K562 (cell line): ENCODE data around the gene DHDH. TPM values are rescaled to one million over a fixed set of nuclear protein-coding genes. Genes with fewer than 3 reads are reported as not detected.

Source experiments
- E2F3 ChIP-seq: fragments of 250-450 bp; sonication (Bioruptor Pico); IDR thresholded peaks from 2 replicates; pipeline ENCODE4 v1.4.0; 2020; ENCODE audit warnings: mild to moderate bottlenecking
- FOXJ2 ChIP-seq: fragments of 200-800 bp; sonication (Bioruptor generic); IDR thresholded peaks from 2 replicates; pipeline ENCODE4 v1.6.1; 2016; ENCODE audit warnings: missing genetic modification characterization, missing compliant biosample characterization
- GATA2 ChIP-seq: sonication (generic); formaldehyde crosslinking; IDR thresholded peaks from 2 replicates; pipeline ENCODE4 v1.4.0; 2020; ENCODE audit warnings: mild to moderate bottlenecking, missing genetic modification reagents
- HNRNPK ChIP-seq: fragments of 200-400 bp; formaldehyde crosslinking; IDR thresholded peaks from one replicate; pipeline ENCODE4 v1.6.1; 2018; ENCODE audit warnings: mild to moderate bottlenecking, low read depth, low read length; ENCODE audit not compliant: poor library complexity, severe bottlenecking
- IRF2 ChIP-seq: sonication (generic); formaldehyde crosslinking; IDR thresholded peaks from 2 replicates; pipeline ENCODE4 v1.8.1; 2022; ENCODE audit warnings: mild to moderate bottlenecking, missing genetic modification reagents
- KLF10 ChIP-seq: fragments of 250-450 bp; sonication (Bioruptor Pico); IDR thresholded peaks from 2 replicates; pipeline ENCODE4 v1.6.1; 2021; ENCODE audit warnings: matching md5 sums
- NR2C1 ChIP-seq, 2 experiments: fragments of 450-650 bp; IDR thresholded peaks; 2 replicates each; pipeline ENCODE4 v1.6.1; 2017; ENCODE audit warnings: mild to moderate bottlenecking in 2 of 2, antibody characterized with exemption in 1 of 2, inconsistent platforms in 1 of 2, missing compliant biosample characterization in 1 of 2, missing genetic modification characterization in 1 of 2
- PHF8 ChIP-seq: fragments of 200-600 bp; sonication (generic); IDR thresholded peaks from 2 replicates; pipeline ENCODE4 v1.6.1; 2012; ENCODE audit warnings: mixed run types, mild to moderate bottlenecking, inconsistent platforms, low read length, moderate library complexity, borderline replicate concordance
- SOX6 ChIP-seq: fragments of 450-650 bp; IDR thresholded peaks from 2 replicates; pipeline ENCODE4 v1.6.1; 2014; ENCODE audit warnings: mild to moderate bottlenecking
- TBL1XR1 ChIP-seq, 2 experiments: IDR thresholded peaks; 2 replicates each; pipeline ENCODE4 v1.6.1; 2012; ENCODE audit warnings: improper control_type of control experiment in 2 of 2, low read length in 2 of 2, mild to moderate bottlenecking in 1 of 2
- ZFP1 ChIP-seq: fragments of 450-650 bp; formaldehyde crosslinking; IDR thresholded peaks from 2 replicates; pipeline ENCODE4 v1.4.0; 2020; ENCODE audit warnings: mild to moderate bottlenecking, mixed read lengths
- ZNF146 ChIP-seq: IDR thresholded peaks from one replicate; pipeline ENCODE4 v1.6.1; 2018; ENCODE audit warnings: missing compliant biosample characterization; ENCODE audit not compliant: unreplicated experiment
- ZNF174 ChIP-seq: fragments of 250-450 bp; sonication (Bioruptor Pico); IDR thresholded peaks from 2 replicates; pipeline ENCODE4 v1.4.0; 2020; ENCODE audit warnings: mild to moderate bottlenecking
- ZNF23 ChIP-seq: fragments of 250-450 bp; sonication (Bioruptor Pico); IDR thresholded peaks from 2 replicates; pipeline ENCODE4 v1.4.0; 2020; ENCODE audit warnings: mild to moderate bottlenecking
- ZNF274 ChIP-seq: IDR thresholded peaks from 2 replicates; pipeline ENCODE4 v1.6.1; 2011; ENCODE audit warnings: low read depth, mild to moderate bottlenecking, low read length, moderate library complexity, borderline replicate concordance
- ZNF644 ChIP-seq: fragments of 200-800 bp; sonication (Bioruptor generic); IDR thresholded peaks from 2 replicates; pipeline ENCODE4 v1.6.1; 2016; ENCODE audit warnings: low read depth, missing genetic modification characterization, missing compliant biosample characterization
- ZNF717 ChIP-seq: fragments of 250-450 bp; sonication (Bioruptor Pico); IDR thresholded peaks from 2 replicates; pipeline ENCODE4 v1.5.0; 2021
- ZNF830 ChIP-seq: fragments of 250-450 bp; sonication (Bioruptor Pico); IDR thresholded peaks from 2 replicates; pipeline ENCODE4 v1.5.0; 2021; ENCODE audit warnings: mild to moderate bottlenecking
- polyA plus RNA-seq, 8 experiments: library from polyadenylated mRNA; depleted of rRNA in 4 of 8; stranded (reverse) in 5 of 8; unstranded in 3 of 8; fragments of >200 nt; fragmentation: Nextera tagmentation in 2 of 8; fragmentation: Illumina TruSeq in 1 of 8; extraction: Ambion mirVana in 2 of 8; extraction: Trizol in 1 of 8; gene quantifications; 2 replicates each; pipeline versions ENCODE4 v1.2.1 to v1.2.3, GENCODE V29; 2011 to 2014; ENCODE audit warnings: inconsistent platforms in 1 of 8, missing spikeins in 1 of 8
- total RNA-seq, 7 experiments: library from RNA; depleted of rRNA in 6 of 7; stranded (reverse); fragments of >200 nt in 6 of 7; fragmentation: Illumina TruSeq in 2 of 7; extraction: Trizol in 2 of 7; gene quantifications; 2 replicates each; pipeline versions ENCODE4 v1.2.1 to v1.2.3, GENCODE V29; 2011 to 2021; ENCODE audit warnings: low replicate concordance in 1 of 7
- TF ChIP-seq, protein P1 (sequence below): fragments of 250-450 bp; sonication (Bioruptor Pico); IDR thresholded peaks from 2 replicates; pipeline ENCODE4 v1.8.0; 2021; ENCODE audit warnings: moderate library complexity, mild to moderate bottlenecking, inconsistent platforms
- TF ChIP-seq, protein P2 (sequence below): fragments of 250-450 bp; sonication (Bioruptor Pico); IDR thresholded peaks from 2 replicates; pipeline ENCODE4 v1.9.0; 2021; ENCODE audit warnings: mild to moderate bottlenecking

Gene DHDH
- total and polyA plus RNA-seq, 9 of the 15 experiments (the other 6 are each of a cell fraction or from before 2014, with no cell fraction given), result 0.37 to 1.9 (median 0.87) TPM

DNA sequence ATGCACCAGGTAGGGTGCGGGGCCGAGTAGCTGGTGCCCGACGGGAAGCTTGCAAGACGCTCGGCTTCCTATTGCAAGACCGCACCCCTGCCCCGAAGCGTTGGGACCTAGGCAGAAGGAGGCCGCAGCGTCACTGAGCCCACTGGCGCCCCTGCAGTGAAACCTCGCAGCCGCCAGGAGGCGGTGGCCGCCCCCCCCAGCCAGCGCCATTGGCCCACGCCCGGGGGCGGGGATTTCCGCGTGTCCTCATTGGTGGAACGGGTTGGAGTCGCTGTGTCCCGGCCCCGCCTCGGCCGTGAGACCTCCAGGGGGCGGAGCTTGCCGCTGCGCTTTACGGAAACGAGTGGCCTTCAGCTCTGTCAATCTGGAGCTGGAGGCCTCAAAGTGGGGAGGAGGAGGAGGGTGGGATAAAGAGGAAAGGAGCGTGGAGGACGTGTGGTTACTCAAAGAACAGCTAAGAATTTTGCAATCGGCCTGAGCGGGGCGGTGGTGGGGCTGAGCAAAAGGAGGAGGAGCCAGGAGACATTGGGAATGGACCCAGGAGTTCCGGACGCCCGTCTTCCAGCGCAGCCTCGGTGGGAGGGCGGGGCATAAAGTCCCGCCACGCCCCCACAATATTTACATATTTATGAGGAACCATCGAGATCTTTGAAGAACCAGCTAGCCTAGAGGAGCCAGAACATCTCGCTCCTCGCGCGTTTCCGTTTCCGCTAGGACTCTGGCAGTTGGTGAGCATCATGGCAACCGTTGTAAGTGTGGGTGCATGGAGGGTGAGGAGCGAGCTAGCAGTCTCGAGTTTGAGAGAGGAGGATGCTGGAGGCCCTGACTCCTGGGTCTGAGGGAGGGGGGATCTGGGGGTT lies 59.9 kb downstream of the DHDH start, which contains the start of the genes GYS1 and RUVBL2 (continued):
- no peak for TF ChIP-seq HNRNPK
- no peak for TF ChIP-seq GATA2 (CRISPR knock-in tag)
- no peak for TF ChIP-seq E2F3 (CRISPR knock-in tag)
- no peak for TF ChIP-seq ZNF644
- TF ChIP-seq TBL1XR1 (IDR thresholded peaks at IDR 0.05; ENCODE audit: low read length in 2 of 2), result 0 out of 4 replicates have a peak, but pooled peaks have one; percentile 12 to 32
- no peak for TF ChIP-seq ZNF146 (CRISPR knock-in tag)
- 0 out of 2 replicates have a peak, but pooled peaks have one; percentile 49 for TF ChIP-seq FOXJ2 (tag)
- TF ChIP-seq, protein P1, sequence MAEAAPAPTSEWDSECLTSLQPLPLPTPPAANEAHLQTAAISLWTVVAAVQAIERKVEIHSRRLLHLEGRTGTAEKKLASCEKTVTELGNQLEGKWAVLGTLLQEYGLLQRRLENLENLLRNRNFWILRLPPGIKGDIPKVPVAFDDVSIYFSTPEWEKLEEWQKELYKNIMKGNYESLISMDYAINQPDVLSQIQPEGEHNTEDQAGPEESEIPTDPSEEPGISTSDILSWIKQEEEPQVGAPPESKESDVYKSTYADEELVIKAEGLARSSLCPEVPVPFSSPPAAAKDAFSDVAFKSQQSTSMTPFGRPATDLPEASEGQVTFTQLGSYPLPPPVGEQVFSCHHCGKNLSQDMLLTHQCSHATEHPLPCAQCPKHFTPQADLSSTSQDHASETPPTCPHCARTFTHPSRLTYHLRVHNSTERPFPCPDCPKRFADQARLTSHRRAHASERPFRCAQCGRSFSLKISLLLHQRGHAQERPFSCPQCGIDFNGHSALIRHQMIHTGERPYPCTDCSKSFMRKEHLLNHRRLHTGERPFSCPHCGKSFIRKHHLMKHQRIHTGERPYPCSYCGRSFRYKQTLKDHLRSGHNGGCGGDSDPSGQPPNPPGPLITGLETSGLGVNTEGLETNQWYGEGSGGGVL (CRISPR knock-in tag), result no peak
- TF ChIP-seq IRF2, result no peak
- TF ChIP-seq ZFP1 (CRISPR knock-in tag), result no peak
- TF ChIP-seq, protein P2, sequence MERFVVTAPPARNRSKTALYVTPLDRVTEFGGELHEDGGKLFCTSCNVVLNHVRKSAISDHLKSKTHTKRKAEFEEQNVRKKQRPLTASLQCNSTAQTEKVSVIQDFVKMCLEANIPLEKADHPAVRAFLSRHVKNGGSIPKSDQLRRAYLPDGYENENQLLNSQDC (CRISPR knock-in tag), result no peak
- no peak for TF ChIP-seq ZNF830 (CRISPR knock-in tag)
- TF ChIP-seq ZNF717 (CRISPR knock-in tag), result no peak
- TF ChIP-seq NR2C1 (IDR thresholded peaks at IDR 0.05), result no peak; the same call in 1 of the 2 replicates
- TF ChIP-seq NR2C1 (tag; IDR thresholded peaks at IDR 0.05), result peak; percentile 72
- no peak for TF ChIP-seq ZNF174 (CRISPR knock-in tag)
- TF ChIP-seq PHF8, result peak; percentile 70; the same call in 1 of the 2 replicates
- TF ChIP-seq SOX6, result no peak
- TF ChIP-seq ZNF274, result no peak
- no peak for TF ChIP-seq KLF10 (CRISPR knock-in tag)
- TF ChIP-seq ZNF23 (CRISPR knock-in tag), result no peak
